Measurements from ENCODE around the gene ZBTB14.

Gene ZBTB14

DNA sequence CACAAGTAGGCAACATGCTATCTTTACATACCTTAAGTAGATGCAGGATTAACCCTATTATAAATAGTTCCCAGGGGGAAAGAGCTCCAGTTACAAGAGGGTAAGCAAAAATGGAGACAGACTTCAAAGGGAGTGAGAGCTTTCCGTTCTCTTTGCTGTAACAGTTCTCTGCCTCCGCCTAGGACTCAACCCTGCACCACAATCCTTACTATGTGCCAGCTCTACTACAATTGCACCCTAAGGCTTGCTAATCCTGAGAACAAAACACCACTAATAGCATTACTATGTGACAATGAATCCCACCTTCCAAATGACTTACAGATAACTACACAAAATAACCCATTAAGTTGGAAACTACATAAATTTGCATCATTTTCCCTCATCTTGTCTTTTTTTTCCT, 7.7 kb downstream of the ZBTB14 start:
- DNase-seq = no peak

DNA sequence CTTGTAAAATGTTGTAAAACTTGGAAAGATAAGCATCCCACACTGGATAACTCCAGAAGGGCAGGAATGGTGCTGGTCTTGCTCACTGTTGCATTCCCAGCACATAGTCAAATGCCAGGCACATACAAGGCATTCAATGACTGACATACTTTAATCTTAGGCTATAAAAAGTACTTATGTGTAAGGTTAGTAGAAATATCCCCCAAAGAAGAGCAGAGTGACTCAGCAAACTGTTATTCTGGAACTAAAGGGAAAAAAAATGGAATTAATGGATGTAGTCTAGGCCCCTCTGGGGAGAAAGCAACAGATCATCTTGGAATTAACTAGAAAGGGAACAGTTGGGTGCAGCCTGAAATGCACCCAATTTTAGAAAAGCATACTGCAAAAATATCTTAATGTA, 9.0 kb downstream of the ZBTB14 start:
- no peak for DNase-seq

GRCh38 chr18:5285326-5285725, 10.2 kb downstream of the ZBTB14 start:
- DNase-seq = no peak

GRCh38 chr18:5284808-5285207, 10.7 kb downstream of the ZBTB14 start:
- DNase-seq = no peak

DNA sequence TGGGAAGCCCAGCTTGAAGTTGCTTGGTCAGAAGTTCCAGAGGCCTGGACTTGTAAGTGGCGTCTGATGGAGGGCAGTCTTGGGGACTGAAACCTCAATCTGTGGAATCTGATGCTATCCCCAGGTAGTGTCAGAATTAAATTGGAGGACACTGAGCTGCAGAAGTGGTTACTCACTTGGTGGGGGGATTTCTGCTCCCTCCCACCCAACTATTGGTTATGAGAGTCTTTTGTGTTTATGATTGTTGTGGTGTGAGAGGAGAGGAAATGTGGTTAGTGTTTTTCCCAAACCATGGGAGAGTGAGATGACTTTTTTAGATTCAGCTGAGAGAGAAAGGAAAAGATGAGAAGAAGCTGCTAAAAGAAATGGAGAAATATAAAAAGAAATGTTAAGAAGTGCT, 12.8 kb downstream of the ZBTB14 start:
- no peak for DNase-seq

GRCh38 chr18:5276947-5277346, 18.6 kb downstream of the ZBTB14 start:
- DNase-seq = no peak

GRCh38 chr18:5275872-5276271, 19.7 kb downstream of the ZBTB14 start:
- no peak for DNase-seq

DNA sequence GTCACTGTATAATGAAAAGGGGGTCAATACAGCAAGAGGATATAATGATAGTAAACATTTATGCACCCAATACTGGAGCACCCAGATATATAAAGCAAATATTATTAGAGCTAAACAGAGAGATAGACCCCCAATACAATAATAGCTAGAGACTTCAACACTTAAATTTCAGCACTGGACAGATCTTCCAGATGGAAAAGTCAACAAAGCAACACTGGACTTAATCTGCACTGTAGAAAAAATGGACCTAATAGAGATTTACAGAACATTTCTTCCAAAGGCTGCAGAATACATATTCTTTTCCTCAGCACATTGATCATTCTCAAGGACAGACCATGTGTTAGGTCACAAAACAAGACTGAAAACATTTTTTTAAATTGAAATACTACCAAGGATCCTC, 26.7 kb downstream of the ZBTB14 start:
- no peak for DNase-seq

GRCh38 chr18:5266721-5267120, 28.8 kb downstream of the ZBTB14 start:
- no peak for DNase-seq

GRCh38 chr18:5253910-5254309, 41.6 kb downstream of the ZBTB14 start:
- DNase-seq = no peak

DNA sequence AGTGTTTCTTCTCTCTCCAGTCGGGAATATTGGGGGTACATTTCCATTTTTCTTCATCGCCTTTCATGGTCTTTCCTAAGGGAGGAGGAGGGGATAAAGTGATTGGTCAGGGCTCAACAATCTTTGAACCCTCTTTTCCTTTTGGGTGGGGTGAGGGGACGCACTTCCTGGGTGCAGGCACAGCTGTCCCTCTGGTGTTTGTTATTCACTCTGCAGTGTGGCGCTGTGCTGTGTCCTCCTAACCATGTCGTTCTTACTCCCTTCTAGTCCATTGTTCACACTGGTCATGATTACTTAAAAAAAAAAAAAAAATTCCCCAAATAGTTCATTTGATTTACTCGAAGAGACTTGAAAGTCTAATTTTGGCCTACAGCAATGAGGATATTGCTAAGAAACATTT, 44.4 kb downstream of the ZBTB14 start:
- no peak for DNase-seq

DNA sequence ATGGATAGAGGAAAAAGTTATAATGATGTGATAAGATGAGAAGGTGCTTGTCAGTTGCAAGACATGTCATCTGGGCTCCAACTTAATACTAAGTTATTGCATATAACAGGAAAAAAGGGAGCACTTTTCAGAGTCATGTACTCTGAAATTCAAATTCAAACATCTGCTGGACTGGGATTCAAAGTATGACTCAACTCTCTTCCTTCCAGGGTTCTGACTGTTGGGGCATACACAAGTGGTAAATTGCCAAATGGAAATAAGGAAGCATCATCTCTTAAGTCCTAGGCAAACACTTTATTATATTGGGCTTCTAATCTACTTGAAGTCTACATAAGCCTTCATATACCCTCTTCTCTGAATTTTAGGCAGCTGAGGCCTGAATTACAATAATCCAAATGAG, 44.9 kb downstream of the ZBTB14 start:
- no peak for DNase-seq

DNA sequence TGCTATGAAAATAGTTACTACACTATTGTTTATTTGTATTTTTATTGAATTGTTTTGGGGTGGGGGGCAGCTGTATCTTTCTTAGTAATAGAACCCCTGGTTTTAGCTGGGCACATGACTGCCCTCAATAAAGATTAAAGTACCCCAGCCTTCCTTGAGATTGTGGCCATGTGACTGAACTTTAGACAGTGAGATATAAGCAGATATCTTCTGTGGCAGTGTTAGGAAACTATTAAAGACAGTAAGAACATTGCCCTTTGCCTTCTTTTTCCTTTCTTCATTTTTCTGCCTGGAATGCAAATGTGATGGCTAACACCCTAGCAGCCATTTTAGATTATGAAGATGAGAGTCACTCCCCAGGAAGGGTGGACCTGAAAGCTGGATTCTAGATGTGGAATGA, 50.6 kb downstream of the ZBTB14 start:
- DNase-seq = no peak

DNA sequence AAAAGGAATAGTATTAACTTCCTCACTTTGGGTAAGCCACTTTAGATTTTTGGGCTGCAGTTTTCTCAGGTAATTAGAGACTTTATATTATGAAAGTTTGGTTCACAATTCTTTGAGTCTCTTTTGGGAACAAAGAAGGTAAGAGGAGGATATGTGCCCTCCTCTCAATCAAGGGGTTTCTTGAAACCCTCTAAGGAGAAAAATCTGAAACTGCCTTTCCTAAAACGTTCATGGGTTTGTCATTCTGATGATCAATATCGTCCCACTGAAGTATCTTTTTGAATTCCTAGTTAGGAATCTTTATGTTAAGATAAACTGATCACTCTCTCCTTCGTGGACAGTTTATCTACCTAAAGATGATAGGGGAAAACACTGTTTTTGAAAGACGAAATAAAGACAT, 56.1 kb downstream of the ZBTB14 start:
- no peak for DNase-seq

Measured in NCI-H748 treated with DMSO at 0.1 percent for 48 hours (cell line).